GM18508 (cell line): ENCODE data around the gene TLE5.
"Not testable (repeated sequence)": the region's sequence is repeated elsewhere in the genome, so short reads cannot be mapped to it uniquely, and the experiment has no call there.

ENCODE experiments used
- ATAC-seq: cut with Tn5 transposase; IDR thresholded peaks from one replicate; pipeline ENCODE4 v1.9.1; 2021; ENCODE audit warnings: moderate number of reproducible peaks; ENCODE audit not compliant: insufficient read depth, unreplicated experiment

Gene TLE5

DNA sequence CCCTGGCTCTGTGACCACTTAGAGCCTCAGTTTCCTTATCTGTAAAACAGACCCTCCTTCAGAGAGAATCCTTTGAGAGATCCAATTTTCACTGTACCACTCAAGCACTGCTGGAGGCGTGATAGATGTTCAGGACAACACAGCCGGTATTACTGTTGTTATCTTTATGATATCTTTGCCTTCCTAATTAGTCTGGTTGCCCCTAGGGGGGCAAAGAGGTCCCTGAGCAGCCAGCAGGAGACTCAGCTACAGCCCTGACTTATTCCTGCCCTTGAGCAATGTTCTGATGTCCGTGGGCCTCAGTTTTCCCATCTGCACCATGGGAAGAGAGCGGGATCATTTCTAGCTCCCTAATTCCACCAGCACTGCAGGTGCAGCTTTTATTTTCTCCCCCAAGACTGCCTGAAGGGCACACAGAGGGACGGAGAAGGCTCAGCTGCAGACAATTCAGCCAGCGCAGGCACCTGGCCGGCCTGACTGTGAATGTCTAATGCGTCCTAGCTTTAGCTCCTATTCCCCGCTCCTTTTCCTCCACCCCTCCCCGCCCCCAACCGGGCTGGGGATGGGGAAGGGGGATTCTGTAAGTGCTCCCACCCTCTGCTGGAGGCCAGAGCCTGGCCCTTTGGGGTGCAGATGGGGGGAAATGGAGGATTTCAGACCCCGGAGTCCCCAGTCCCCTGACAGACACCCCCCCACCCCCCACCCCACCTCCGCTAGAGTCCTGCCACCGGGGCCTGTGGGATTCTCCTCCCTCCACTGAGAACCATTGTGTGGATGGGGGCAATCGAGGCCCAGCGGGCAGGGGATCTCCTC, 16.2 kb downstream of the TLE5 start:
- no peak for ATAC-seq

GRCh38 chr19:3045191-3045590, 17.1 kb downstream of the TLE5 start:
- ATAC-seq, result no peak

DNA sequence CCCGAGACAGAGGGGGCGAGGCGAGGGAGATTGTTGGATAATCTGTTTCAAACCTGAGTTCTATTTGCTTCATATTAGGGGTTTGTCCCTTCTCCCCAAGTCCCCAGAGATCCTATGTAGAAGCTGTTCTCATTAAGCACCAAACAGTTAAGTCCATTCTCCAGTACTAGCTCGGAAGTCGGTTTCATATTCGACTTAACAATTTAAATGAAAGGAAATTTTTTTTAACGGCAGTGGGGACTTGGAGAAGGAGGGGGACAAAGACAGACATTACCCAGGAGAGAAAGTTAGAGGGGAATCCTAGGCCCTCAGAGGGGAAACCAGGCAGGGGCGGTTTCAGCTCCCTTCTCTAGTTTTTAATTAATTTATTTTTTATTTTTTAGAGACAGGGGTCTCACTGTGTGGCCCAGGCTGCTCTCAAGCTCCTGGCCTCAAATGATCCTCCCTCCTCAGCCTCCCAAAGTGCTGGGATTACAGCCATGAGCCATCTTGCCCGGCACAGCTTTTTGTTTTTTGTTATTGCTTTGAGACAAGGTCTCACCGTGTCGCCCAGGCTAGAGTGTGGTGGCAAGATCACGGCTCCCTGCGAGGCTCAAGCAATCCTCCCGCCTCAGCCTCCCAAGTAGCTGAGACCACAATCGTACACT, 19.6 kb downstream of the TLE5 start:
- no peak for ATAC-seq

DNA sequence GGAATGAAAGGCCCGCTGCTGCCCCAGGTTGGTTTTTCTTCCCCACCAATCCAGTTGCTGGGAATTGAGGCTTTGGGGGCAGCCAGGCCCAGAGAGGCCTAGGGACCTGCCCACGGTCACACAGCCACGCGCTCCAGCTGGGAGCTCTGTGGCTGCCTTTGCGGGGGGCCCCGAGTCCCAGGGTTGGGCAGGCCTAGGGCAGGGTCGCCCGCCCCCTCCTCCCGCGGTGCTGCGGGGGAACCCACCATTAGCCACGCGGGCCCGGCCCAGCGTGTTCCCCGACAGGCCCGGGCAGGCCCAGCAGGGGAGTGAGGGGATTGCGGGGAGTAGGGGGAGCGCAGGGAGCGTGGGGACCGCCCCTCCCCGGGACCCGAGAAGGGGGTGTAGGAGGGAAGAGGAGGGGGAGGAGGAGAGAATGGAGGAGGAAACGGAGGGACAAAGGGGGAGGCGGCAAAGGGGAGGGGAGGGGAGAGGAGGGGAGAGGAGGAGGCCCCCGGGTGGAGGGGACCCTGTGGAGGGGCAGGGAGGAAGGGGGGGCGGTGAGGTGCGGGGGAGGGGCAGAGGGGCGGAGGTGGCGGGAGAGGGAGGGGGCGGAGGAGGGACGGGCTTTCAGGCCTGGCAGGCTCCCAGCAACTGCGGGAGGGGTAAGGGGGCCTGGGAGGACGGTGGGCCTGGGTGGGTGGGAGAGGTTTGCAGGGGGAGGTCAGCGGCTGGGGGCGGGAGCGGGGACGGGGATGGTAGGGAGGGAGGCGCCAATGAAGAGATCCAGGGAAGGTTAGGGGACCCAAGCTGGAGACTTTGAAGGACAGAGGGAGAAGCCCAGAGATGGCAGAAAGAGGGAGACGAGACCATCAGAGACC, 20.3 kb downstream of the TLE5 start:
- ATAC-seq, result no peak

- ATAC-seq, result no peak
These were observed 21.0 kb downstream of the TLE5 start for GRCh38 chr19:3041327-3041726.

DNA sequence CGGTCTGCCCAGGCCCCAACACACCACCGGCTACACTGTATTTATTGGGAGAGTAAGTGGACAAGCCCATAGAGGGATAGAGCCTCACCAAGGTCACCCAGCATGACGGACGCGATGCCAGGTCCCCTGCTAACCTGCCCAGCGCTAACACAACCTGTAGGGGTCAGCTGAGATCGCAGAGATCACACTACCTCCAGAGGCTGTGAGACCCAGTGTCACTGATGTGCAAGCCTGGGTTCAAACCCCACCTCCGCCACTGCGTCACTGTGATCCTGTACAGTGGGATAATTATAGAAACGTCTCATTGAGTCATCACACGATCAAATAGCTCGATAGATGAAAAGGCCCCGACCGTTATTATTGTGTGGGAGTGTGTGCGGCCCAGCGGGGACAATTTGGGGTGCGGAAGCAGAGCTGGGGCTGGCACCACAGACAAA, 22.6 kb downstream of the TLE5 start:
- ATAC-seq, result no peak

DNA sequence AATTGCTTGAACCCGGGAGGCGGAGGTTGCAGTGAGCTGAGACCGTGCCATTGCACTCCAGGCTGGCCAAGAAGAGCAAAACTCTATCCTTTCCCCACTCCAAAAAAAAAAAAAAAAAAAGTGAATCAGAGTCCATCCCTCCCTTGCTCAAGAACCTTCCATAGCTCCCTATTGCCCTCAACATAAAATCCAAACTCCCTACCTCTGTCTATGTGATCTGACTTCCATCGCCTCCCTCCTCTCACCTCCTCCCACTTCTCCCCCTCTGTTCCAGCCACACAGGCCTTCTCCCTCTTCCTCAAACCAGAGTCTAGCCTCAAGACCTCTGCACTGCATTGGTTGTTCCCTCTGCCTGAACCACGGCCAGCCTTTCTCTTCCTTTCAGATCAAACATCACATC, 23.2 kb downstream of the TLE5 start:
- ATAC-seq, result no peak

DNA sequence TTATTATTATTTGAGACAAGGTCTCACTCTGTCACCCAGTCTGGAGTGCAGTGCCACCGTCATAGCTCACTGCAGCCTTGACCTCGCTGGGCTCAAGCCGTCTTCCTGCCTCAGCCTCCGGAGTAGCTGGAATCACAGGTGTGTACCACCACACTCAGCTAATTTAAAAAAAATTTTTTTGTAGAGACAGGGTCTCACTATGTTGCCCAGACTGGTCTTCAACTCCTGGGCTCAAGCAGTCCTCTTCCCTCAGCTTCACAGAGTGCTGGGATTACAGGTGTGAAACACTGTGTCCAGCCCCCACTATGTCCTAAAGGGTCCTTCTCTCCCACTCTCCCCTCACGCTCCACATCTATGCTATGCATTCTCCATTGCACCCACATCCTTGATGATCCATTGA, 24.1 kb downstream of the TLE5 start:
- no peak for ATAC-seq

DNA sequence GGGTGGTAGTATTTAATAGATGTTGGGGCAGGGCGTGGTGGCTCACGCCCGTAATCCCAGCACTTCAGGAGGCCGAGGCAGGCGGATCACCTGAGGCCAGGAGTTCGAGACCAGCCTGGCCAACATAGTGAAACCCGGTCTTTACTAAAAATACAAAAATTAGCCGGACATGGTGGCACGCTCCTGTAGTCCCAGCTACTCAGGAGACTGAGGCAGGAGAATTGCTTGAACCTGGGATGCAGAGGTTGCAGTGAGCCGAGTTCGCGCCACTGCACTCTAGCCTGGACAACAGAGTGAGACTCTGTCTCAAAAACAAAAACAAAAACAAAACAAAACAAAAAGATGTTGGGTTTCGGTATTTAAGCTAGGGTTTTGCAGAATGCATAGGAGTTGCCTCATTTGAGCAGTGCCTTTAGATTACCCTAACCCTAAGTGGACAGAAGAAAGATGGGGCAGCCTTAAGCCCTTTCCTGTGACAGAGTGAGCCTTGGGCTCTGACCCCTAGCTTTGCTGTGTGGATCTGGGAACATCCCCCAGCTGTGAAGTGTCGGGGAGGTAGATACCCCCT, 25.2 kb downstream of the TLE5 start:
- ATAC-seq, result not testable (repeated sequence)

DNA sequence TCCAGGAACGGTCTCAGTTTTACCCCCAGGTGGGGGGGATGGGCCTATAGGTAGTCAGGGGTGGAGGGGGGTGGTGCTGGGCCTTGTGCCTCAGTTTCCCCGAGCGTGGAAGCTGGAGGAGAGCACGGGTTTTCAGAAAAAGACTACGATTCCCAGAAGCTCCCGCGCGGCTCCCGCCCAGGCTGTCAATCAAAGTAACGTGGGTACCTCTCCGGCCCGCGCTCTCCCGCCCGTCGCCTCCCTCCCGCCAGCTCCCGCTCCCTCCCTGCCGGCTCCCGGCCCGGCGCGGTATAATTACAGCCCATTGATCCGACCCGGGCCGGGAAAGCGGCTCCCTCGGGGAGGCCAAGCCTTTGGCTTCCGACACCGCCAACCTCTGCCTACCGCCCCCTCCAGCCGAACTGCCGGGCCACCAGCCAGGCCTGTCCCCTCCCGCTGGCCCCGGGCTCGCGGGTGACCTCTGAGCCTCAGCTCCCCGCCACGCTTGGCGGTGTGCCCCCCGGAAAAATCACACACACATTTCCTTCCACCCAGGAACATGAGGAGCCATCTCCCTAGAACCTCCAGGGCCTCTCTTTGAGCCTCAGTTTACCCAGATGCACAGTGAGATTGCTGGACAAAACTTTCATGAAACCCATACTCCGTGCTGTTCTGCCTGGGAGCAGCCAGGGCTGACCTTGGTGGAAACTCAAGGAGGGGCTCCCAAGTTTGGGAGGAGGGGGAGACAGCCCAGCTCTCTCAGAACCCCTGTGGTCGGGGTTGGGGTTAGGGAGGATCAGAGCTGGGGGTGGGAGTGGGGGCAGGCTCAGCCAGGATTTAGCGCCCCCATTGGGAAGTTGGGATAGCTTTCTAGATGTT, 25.9 kb downstream of the TLE5 start:
- no peak for ATAC-seq

GRCh38 chr19:3035542-3036118, 26.7 kb downstream of the TLE5 start:
- ATAC-seq, result no peak

GRCh38 chr19:3034656-3035541, 27.4 kb downstream of the TLE5 start:
- ATAC-seq, result no peak

GRCh38 chr19:3034406-3034655, 28.0 kb downstream of the TLE5 start:
- no peak for ATAC-seq

- no peak for ATAC-seq
These were observed 28.5 kb downstream of the TLE5 start for GRCh38 chr19:3033595-3034405.

DNA sequence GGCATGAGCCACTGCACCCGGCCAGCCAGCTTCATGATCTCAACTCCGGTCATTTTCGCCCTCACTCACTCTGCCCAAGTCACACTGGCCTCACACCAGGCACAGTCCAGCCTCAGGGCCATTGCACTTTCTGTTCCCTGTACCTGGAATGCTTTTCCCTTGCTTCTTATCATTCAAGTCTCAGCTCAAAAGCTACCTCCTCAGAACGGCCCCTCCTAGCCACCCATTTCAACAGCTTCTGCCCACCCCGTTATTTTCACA, 30.8 kb downstream of the TLE5 start:
- ATAC-seq, result no peak

- no peak for ATAC-seq
These were observed 33.0 kb downstream of the TLE5 start, which contains the start of gene TLE2 for GRCh38 chr19:3029065-3029923. TLE2 (minus strand) TSS chr19:3029280; CDS start chr19:3028904, 376 bp downstream.
